ENCODE results near the gene ANKRD34A. TPM values are rescaled to one million over a fixed set of nuclear protein-coding genes. Genes with fewer than 3 reads are reported as not detected.

Gene ANKRD34A
- total RNA-seq, 2 experiments from 2014 or later = 3.7 to 4.3 TPM

DNA sequence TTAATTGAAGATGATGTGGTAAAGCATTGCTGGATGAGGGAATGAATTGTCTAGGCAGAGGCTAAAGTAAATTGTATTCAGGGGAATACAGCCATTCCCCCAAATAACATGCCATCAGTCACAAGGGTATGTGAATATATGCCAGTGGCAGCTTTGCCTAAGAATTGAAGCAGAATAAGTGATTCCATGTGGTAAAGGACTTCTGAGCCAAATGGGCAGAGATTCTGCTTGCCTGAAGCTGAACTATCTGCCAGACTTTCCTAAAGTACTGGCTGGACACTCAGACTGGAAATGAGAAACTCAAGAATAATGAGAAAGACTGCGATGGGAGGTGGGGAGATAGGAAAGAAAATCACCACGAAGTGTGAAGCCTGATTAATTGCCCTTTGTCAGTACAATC is 8.9 kb downstream of the ANKRD34A start:
- H3K27ac Mint-ChIP-seq = no peak overlapping the region
- intact Hi-C loops (cut with micrococcal nuclease) = no loop called here
- no peak overlapping the region for H3K4me3 Mint-ChIP-seq
- no peaks in the 10 kb centered on the region for H3K27me3 Mint-ChIP-seq (ENCODE audit: low read depth)
- H3K4me1 Mint-ChIP-seq (ENCODE audit: low read depth) = peaks cover 68% of the 10 kb centered on the region
- peaks cover 9% of the 10 kb centered on the region for H3K36me3 Mint-ChIP-seq (ENCODE audit: low read depth)
- no peak for DNase-seq
- CTCF ChIA-PET = interaction anchor here (1.0 to 1.3 kb wide), 2 partner anchors 8 to 28 kb away, joined by 3 to 6 read pairs; partner anchors contain the start of gene RBM8A
- no peaks in the 10 kb centered on the region for H3K9me3 Mint-ChIP-seq

GRCh38 chr1:145953861-145954260 is 10.5 kb downstream of the ANKRD34A start:
- CTCF ChIA-PET = interaction anchor here (1.1 kb wide), 1 partner anchor 26 kb away, joined by 3 read pairs; the partner anchor contains the start of gene RBM8A
- H3K36me3 Mint-ChIP-seq (ENCODE audit: low read depth) = peaks cover 9% of the 10 kb centered on the region
- H3K27ac Mint-ChIP-seq = no peak overlapping the region
- H3K4me1 Mint-ChIP-seq (ENCODE audit: low read depth) = peaks cover 67% of the 10 kb centered on the region
- no peaks in the 10 kb centered on the region for H3K27me3 Mint-ChIP-seq (ENCODE audit: low read depth)
- no peaks in the 10 kb centered on the region for H3K9me3 Mint-ChIP-seq
- no peak for DNase-seq
- H3K4me3 Mint-ChIP-seq = no peak overlapping the region
- intact Hi-C loops (cut with micrococcal nuclease) = no loop called here

DNA sequence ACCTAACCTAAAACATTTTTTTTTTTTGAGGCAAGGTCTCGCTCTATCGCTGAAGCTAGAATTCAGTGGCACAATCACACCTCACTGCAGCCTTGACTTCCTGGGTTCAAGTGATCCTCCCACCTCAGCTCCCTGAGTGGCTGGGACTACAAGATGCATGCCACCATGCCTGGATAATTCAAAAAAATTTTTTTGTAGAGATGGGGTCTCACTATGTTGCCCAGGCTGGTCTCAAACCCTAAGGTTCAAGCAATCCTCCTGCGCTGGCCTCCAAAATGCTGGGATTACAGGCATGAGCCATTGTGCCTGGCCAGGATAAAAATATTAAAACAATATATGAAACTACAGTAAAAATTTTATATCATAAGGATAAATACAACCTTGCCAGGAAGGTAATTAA is 11.5 kb downstream of the ANKRD34A start:
- Mint-ChIP-seq H3K4me3 (no peak overlapping the region), H3K36me3 (ENCODE audit: low read depth) (peaks cover 9% of the 10 kb centered on the region), H3K9me3 (no peaks in the 10 kb centered on the region), H3K4me1 (ENCODE audit: low read depth) (peaks cover 59% of the 10 kb centered on the region), H3K27me3 (ENCODE audit: low read depth) (no peaks in the 10 kb centered on the region), H3K27ac (no peak overlapping the region)
- CTCF ChIA-PET = interaction anchor here (0.6 kb wide), 1 partner anchor 33 kb away, joined by 4 read pairs; no protein-coding TSS in a partner anchor
- DNase-seq = no peak
- intact Hi-C loops (cut with micrococcal nuclease) = no loop called here

DNA sequence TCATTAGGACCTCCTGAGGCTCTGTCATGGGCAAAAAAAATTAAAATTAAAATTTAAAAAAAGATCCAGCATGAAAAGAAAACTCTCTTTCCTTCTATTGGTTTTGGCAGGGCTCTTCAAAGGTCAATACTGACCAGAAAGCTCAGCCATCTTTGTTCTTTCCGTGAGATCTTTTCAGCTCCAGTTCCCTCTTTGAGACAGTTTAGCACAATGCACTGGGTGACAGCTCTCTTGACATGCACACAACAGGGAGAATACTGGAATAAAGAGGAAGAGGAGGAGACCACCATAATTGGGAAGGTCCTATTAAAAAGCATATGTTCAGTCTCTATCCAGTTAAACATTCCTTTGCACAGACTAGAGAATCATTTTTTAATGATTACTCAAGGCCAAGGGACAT is 12.8 kb downstream of the ANKRD34A start:
- CTCF ChIA-PET = interaction anchor here (0.6 to 0.7 kb wide), 2 partner anchors 10 to 124 kb away, joined by 3 read pairs; no protein-coding TSS in a partner anchor
- intact Hi-C loops (cut with micrococcal nuclease) = no loop called here
- Mint-ChIP-seq H3K9me3 (no peaks in the 10 kb centered on the region), H3K4me1 (ENCODE audit: low read depth) (peaks cover 67% of the 10 kb centered on the region), H3K27me3 (ENCODE audit: low read depth) (no peaks in the 10 kb centered on the region), H3K36me3 (ENCODE audit: low read depth) (peaks cover 9% of the 10 kb centered on the region), H3K4me3 (no peak overlapping the region), H3K27ac (no peak overlapping the region)
- DNase-seq = no peak

DNA sequence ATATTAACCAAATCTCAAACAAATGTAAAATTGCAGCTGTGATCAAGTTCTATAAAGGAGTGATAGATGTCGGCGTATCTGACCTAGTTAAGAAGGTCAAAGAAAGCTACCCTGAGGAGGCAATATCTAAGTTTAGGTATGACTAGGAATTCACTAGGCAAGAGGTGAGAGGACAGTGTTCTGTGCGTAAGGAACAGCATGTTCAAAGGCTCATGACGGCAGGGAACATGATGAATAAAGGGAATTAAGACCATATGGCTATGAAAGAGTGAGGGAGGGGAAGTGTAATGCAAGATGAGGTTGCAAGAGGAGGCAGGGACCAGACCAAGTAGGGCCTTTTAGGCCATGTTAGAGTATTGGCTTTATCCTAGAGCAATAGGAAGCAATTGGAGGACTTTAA is 15.2 kb downstream of the ANKRD34A start:
- H3K27me3 Mint-ChIP-seq (ENCODE audit: low read depth) = no peaks in the 10 kb centered on the region
- no peaks in the 10 kb centered on the region for H3K9me3 Mint-ChIP-seq
- no peak for DNase-seq
- CTCF ChIA-PET = interaction anchor here (0.7 to 2.1 kb wide), 2 partner anchors 9 to 22 kb away, joined by 3 to 5 read pairs; partner anchors contain the start of genes LIX1L and RBM8A
- intact Hi-C loops (cut with micrococcal nuclease) = no loop called here
- H3K27ac Mint-ChIP-seq = no peak overlapping the region
- H3K36me3 Mint-ChIP-seq (ENCODE audit: low read depth) = peaks cover 16% of the 10 kb centered on the region
- no peak overlapping the region for H3K4me3 Mint-ChIP-seq
- peaks cover 52% of the 10 kb centered on the region for H3K4me1 Mint-ChIP-seq (ENCODE audit: low read depth)

DNA sequence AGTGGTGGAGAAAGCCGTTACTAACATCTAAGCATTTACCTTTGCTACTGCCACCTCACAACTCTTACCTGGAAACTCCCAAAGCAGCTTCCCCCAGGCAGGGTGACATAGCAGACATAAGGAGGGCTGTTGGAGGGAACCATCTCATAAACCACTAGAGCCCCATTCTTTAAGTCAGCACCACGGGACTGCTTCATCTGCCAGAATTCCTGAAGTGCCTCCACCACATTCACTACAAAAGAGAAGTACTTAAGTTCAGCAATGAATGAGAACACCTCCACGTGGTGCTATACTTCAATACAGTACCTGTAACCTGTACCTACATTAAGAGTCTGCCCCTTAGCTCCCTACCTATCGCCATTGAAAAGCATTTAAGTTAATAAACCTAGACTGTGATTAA is 16.8 kb downstream of the ANKRD34A start:
- H3K27ac Mint-ChIP-seq = no peak overlapping the region
- CTCF ChIA-PET = no interaction called here
- no peak for DNase-seq
- peaks cover 19% of the 10 kb centered on the region for H3K36me3 Mint-ChIP-seq (ENCODE audit: low read depth)
- intact Hi-C loops (cut with micrococcal nuclease) = no loop called here
- no peak overlapping the region for H3K4me3 Mint-ChIP-seq
- H3K27me3 Mint-ChIP-seq (ENCODE audit: low read depth) = no peaks in the 10 kb centered on the region
- H3K4me1 Mint-ChIP-seq (ENCODE audit: low read depth) = peaks cover 41% of the 10 kb centered on the region
- no peaks in the 10 kb centered on the region for H3K9me3 Mint-ChIP-seq

DNA sequence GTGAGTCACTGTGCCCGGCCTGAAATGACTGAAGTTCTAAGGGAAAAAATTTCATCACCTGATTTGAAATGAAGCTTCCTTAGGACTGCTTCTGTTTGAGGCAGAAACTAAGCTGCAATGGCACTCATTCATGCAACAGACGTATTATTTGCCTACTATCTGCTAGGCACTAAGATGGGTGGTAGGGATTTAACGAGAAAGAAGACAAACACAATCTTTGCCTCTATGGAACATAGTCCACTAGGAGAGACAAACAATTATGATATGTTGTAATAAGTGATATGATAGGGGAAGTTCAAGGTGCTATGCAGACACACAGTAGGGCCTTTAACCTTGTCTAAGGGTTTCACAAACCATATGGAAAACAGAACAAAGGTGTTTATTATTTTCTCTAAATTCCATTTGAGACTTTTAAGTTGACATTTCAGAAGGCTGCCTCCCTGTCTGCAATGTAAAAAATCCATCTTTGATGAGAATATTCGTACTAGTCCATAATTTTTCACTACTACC is 17.8 kb downstream of the ANKRD34A start:
- Mint-ChIP-seq H3K27me3 (ENCODE audit: low read depth) (no peaks in the 10 kb centered on the region), H3K4me3 (no peak overlapping the region), H3K9me3 (no peaks in the 10 kb centered on the region), H3K4me1 (ENCODE audit: low read depth) (peaks cover 33% of the 10 kb centered on the region), H3K36me3 (ENCODE audit: low read depth) (peaks cover 21% of the 10 kb centered on the region), H3K27ac (no peak overlapping the region)
- CTCF ChIA-PET = interaction anchor here (0.7 kb wide), 1 partner anchor 31 kb away, joined by 3 read pairs; no protein-coding TSS in a partner anchor
- no peak for DNase-seq
- intact Hi-C loops (cut with micrococcal nuclease) = no loop called here

- CTCF ChIA-PET = interaction anchor here (0.7 kb wide), 1 partner anchor 73 kb away, joined by 3 read pairs; no protein-coding TSS in a partner anchor
- H3K27ac Mint-ChIP-seq = no peak overlapping the region
Observed at GRCh38 chr1:145944532-145944931, 19.8 kb downstream of the ANKRD34A start.

DNA sequence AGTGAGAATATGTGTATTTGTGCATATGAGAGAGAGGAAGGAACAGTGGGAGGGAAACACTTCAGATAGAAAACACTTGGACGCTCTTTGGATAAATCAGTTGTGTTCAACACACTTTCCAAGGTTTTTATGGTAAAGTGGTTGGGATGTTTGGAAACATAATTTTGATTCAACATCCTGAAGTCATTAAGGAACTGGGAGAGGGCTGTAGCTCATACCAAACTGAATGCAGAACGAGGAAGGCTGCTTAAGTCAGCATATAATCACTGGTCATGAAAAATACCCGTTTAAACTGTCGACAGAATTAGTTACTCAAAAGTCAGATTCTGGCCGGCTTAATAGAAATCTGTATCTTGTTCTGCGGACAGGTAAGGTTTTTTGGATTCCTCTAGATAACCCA is 21.5 kb downstream of the ANKRD34A start:
- intact Hi-C loops (cut with micrococcal nuclease) = no loop called here
- Mint-ChIP-seq H3K27ac (no peak overlapping the region), H3K4me1 (ENCODE audit: low read depth) (peaks cover 12% of the 10 kb centered on the region), H3K27me3 (ENCODE audit: low read depth) (no peaks in the 10 kb centered on the region), H3K36me3 (ENCODE audit: low read depth) (peaks cover 19% of the 10 kb centered on the region), H3K4me3 (no peak overlapping the region), H3K9me3 (no peaks in the 10 kb centered on the region)
- DNase-seq = no peak
- CTCF ChIA-PET = no interaction called here

More at GRCh38 chr1:145944532-145944931, 19.8 kb downstream of the ANKRD34A start:
- Mint-ChIP-seq H3K36me3 (ENCODE audit: low read depth) (peaks cover 19% of the 10 kb centered on the region), H3K9me3 (no peaks in the 10 kb centered on the region), H3K4me1 (ENCODE audit: low read depth) (peaks cover 19% of the 10 kb centered on the region), H3K27me3 (ENCODE audit: low read depth) (no peaks in the 10 kb centered on the region), H3K4me3 (no peak overlapping the region)
- no peak for DNase-seq
- intact Hi-C loops (cut with micrococcal nuclease) = no loop called here

GRCh38 chr1:145942405-145942804 is 22.0 kb downstream of the ANKRD34A start:
- H3K9me3 Mint-ChIP-seq = no peaks in the 10 kb centered on the region
- peaks cover 11% of the 10 kb centered on the region for H3K4me1 Mint-ChIP-seq (ENCODE audit: low read depth)
- no peak overlapping the region for H3K4me3 Mint-ChIP-seq
- peaks cover 19% of the 10 kb centered on the region for H3K36me3 Mint-ChIP-seq (ENCODE audit: low read depth)
- no peak for DNase-seq
- intact Hi-C loops (cut with micrococcal nuclease) = no loop called here
- peak overlapping the region; percentile 66 for H3K27ac Mint-ChIP-seq
- CTCF ChIA-PET = no interaction called here
- no peaks in the 10 kb centered on the region for H3K27me3 Mint-ChIP-seq (ENCODE audit: low read depth)

DNA sequence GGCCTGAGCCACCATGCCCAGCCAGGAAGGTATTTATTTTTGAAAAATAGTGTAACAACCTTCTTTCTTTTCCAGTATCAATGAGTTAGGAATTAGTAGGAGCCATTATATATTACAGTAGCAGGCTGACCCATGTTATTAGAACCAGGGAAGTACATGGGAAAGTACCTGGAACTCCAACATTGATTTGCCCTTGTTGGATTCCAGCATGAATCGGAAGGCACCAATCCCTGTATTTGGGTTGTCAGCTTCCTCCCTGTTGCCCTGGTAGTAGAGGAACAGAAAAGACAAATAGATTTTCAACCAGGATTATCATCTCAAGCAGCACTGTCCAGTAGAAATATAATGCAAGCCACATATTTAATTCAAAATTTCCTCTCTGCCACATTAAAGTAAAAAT is 26.9 kb downstream of the ANKRD34A start:
- Mint-ChIP-seq H3K4me1 (ENCODE audit: low read depth) (peaks cover 12% of the 10 kb centered on the region), H3K4me3 (no peak overlapping the region), H3K27ac (no peak overlapping the region), H3K9me3 (no peaks in the 10 kb centered on the region), H3K36me3 (ENCODE audit: low read depth) (peaks cover 10% of the 10 kb centered on the region), H3K27me3 (ENCODE audit: low read depth) (no peaks in the 10 kb centered on the region)
- CTCF ChIA-PET = no interaction called here
- no peak for DNase-seq
- intact Hi-C loops (cut with micrococcal nuclease) = no loop called here

DNA sequence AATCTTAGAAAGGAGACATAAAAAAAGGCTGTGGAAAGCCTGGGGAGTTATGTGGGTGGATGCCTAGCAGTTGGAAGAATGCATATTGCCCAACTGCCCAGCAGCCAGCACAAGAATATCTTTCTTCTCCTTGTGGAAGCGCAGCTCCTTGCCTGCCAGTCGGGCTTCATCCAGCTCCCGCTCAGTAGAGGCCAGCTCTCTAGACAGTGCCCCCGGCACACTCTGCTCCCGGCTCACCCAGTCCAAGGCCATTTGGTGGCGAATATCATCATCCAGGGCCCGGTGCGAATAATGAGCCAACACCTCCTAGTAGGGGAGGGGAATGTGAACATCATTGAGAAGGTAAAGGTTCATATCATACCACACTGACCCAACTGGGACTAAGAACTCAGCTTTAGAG is 28.1 kb downstream of the ANKRD34A start:
- no peak overlapping the region for H3K27ac Mint-ChIP-seq
- CTCF ChIA-PET = interaction anchor here (0.9 kb wide), 2 partner anchors 22 to 26 kb away, joined by 3 read pairs; partner anchors contain the start of genes ITGA10 and LIX1L
- no peak overlapping the region for H3K4me3 Mint-ChIP-seq
- H3K4me1 Mint-ChIP-seq (ENCODE audit: low read depth) = peaks cover 18% of the 10 kb centered on the region
- H3K9me3 Mint-ChIP-seq = no peaks in the 10 kb centered on the region
- H3K36me3 Mint-ChIP-seq (ENCODE audit: low read depth) = peaks cover 9% of the 10 kb centered on the region
- no peaks in the 10 kb centered on the region for H3K27me3 Mint-ChIP-seq (ENCODE audit: low read depth)
- no peak for DNase-seq
- intact Hi-C loops (cut with micrococcal nuclease) = no loop called here

GRCh38 chr1:145935708-145936107 is 28.7 kb downstream of the ANKRD34A start:
- peaks cover 20% of the 10 kb centered on the region for H3K4me1 Mint-ChIP-seq (ENCODE audit: low read depth)
- H3K27ac Mint-ChIP-seq = no peak overlapping the region
- H3K27me3 Mint-ChIP-seq (ENCODE audit: low read depth) = no peaks in the 10 kb centered on the region
- H3K36me3 Mint-ChIP-seq (ENCODE audit: low read depth) = peaks cover 13% of the 10 kb centered on the region
- H3K9me3 Mint-ChIP-seq = no peaks in the 10 kb centered on the region
- H3K4me3 Mint-ChIP-seq = no peak overlapping the region
- CTCF ChIA-PET = no interaction called here
- no peak for DNase-seq
- intact Hi-C loops (cut with micrococcal nuclease) = no loop called here
